PC-3 (cell line): ENCODE data around the gene ZP1. TPM values are rescaled to one million over a fixed set of nuclear protein-coding genes. Genes with fewer than 3 reads are reported as not detected.

Experiments used
- ATAC-seq: fragments of 200-7000 bp; cut with Tn5 transposase; 2 replicates; pipeline ENCODE4 v1.9.1; 2020; ENCODE audit warnings: mild to moderate bottlenecking, moderate library complexity
- BruUV-seq: library from RNA; stranded (reverse); fragments of 400-500 nt; replicated peaks from 2 replicates; lab custom pipeline; 2021; lab: Mats Ljungman, UMichigan
- CTCF ChIA-PET: fragments of 300-600 bp; sonication (Branson Sonifier 250); formaldehyde crosslinking; loops from one replicate; lab custom pipeline; 2022; ENCODE audit warnings: antibody characterized with exemption; lab: Charles Lee
- POLR2A ChIA-PET: fragments of 300-600 bp; sonication (Branson Sonifier 250); formaldehyde crosslinking; loops from one replicate; lab custom pipeline; 2022; ENCODE audit warnings: antibody characterized with exemption; ENCODE audit not compliant: unreplicated experiment; lab: Charles Lee
- DNase-seq: peaks from one replicate; pipeline ENCODE4 v3.0.0-alpha.2; 2015
- H2AFZ ChIP-seq: fragments of 300-600 bp; sonication (generic); 2 replicates; pipeline ENCODE4 v1.6.0; 2016; ENCODE audit warnings: antibody characterized with exemption, low read length
- H3F3A ChIP-seq: fragments of 300-600 bp; sonication (generic); one replicate; pipeline ENCODE4 v1.6.0; 2017; ENCODE audit warnings: antibody characterized with exemption, low read length, control low read depth, mild to moderate bottlenecking; ENCODE audit not compliant: unreplicated experiment
- H3K27ac ChIP-seq: fragments of 300-600 bp; sonication (generic); 2 replicates; pipeline ENCODE4 v1.5.1; 2016; ENCODE audit warnings: mild to moderate bottlenecking, low read length
- H3K27me3 ChIP-seq: fragments of 300-600 bp; sonication (generic); 2 replicates; pipeline ENCODE4 v1.6.1; 2016; ENCODE audit warnings: low read length, mixed read lengths
- H3K36me3 ChIP-seq: fragments of 300-600 bp; sonication (generic); 2 replicates; pipeline ENCODE4 v1.6.1; 2016; ENCODE audit warnings: low read depth, mixed run types, low read length, mixed read lengths
- H3K4me1 ChIP-seq: fragments of 300-600 bp; sonication (generic); 2 replicates; pipeline ENCODE4 v1.5.1; 2016; ENCODE audit warnings: low read length; ENCODE audit not compliant: insufficient read depth
- H3K4me2 ChIP-seq: fragments of 300-600 bp; sonication (generic); 2 replicates; pipeline ENCODE4 v1.6.0; 2016; ENCODE audit warnings: low read length
- H3K4me3 ChIP-seq: fragments of 300-600 bp; sonication (generic); 2 replicates; pipeline ENCODE4 v1.5.1; 2016; ENCODE audit warnings: mild to moderate bottlenecking, low read length, mixed read lengths
- H3K79me2 ChIP-seq: fragments of 300-600 bp; sonication (generic); 2 replicates; pipeline ENCODE4 v1.6.1; 2017; ENCODE audit warnings: low read length, mixed read lengths
- H3K9ac ChIP-seq: fragments of 300-600 bp; sonication (generic); 2 replicates; pipeline ENCODE4 v1.6.0; 2016; ENCODE audit warnings: mild to moderate bottlenecking, low read length
- H3K9me2 ChIP-seq: fragments of 300-600 bp; sonication (generic); replicated peaks from 2 replicates; pipeline ENCODE4 v1.6.1; 2016; ENCODE audit warnings: mixed run types, low read length, mixed read lengths
- H3K9me3 ChIP-seq: fragments of 300-600 bp; sonication (generic); 2 replicates; pipeline ENCODE4 v1.6.1; 2016; ENCODE audit warnings: low read length, mixed read lengths
- H4K20me1 ChIP-seq: fragments of 300-600 bp; sonication (generic); 2 replicates; pipeline ENCODE4 v1.6.1; 2016; ENCODE audit warnings: low read length, mixed read lengths
- CTCF ChIP-seq: fragments of 300-600 bp; sonication (generic); conservative IDR thresholded peaks from 2 replicates; pipeline ENCODE4 v1.5.1; 2017; ENCODE audit warnings: antibody characterized with exemption, low read depth, mild to moderate bottlenecking, low read length
- EZH2 ChIP-seq: fragments of 300-600 bp; sonication (generic); IDR thresholded peaks from one replicate; pipeline ENCODE4 v1.6.1; 2017; ENCODE audit warnings: antibody characterized with exemption, mild to moderate bottlenecking, low read length; ENCODE audit not compliant: unreplicated experiment
- EZH2phosphoT487 ChIP-seq: fragments of 300-600 bp; sonication (generic); IDR thresholded peaks from 2 replicates; pipeline ENCODE4 v1.6.1; 2018; ENCODE audit warnings: mild to moderate bottlenecking, antibody characterized with exemption, low read length, borderline replicate concordance
- intact Hi-C: fragments of 100-400 bp; cut with micrococcal nuclease; formaldehyde crosslinking; loops from 2 replicates; pipeline ENCODE4 v1.9.0; 2023
- total RNA-seq: library from RNA; depleted of rRNA; stranded (reverse); fragments of >200 nt; gene quantifications from 2 replicates; pipeline ENCODE4 v1.2.3, GENCODE V29; 2014

ZP1 gene
- total RNA-seq, 1 experiment from 2014 or later, result not detected

GRCh38 chr11:60854847-60855725, 12.3 kb upstream of the ZP1 start:
- Histone ChIP-seq H3K4me2 (no peak overlapping the region), H3F3A (no peaks in the 10 kb centered on the region), H3K9ac (no peak overlapping the region), H3K4me1 (peaks cover 8% of the 10 kb centered on the region), H4K20me1 (no peaks in the 10 kb centered on the region), H2AFZ (no peak overlapping the region), H3K9me3 (no peaks in the 10 kb centered on the region), H3K27ac (no peak overlapping the region), H3K4me3 (no peak overlapping the region), H3K9me2 (no peaks in the 10 kb centered on the region), H3K36me3 (peaks cover 14% of the 10 kb centered on the region; the same call in 1 of the 2 replicates), H3K79me2 (no peaks in the 10 kb centered on the region), H3K27me3 (no peaks in the 10 kb centered on the region)
- DNase-seq, result no peak
- CTCF ChIA-PET, result interaction anchor here (0.6 to 0.7 kb wide), 2 partner anchors 32 to 328 kb away, joined by 3 to 8 read pairs; no protein-coding TSS in a partner anchor
- TF ChIP-seq CTCF (no peak), EZH2phosphoT487 (no peak), EZH2 (no peak)
- POLR2A ChIA-PET, result no interaction called here
- ATAC-seq, result no peak
- intact Hi-C loops, result no loop called here
- no TSS peak for BruUV-seq

GRCh38 chr11:60855726-60856633, 11.4 kb upstream of the ZP1 start, which contains the start of gene PTGDR2:
PTGDR2 (minus strand) TSS chr11:60855950; CDS start chr11:60853722, 2,228 bp downstream.
- CTCF ChIA-PET, result interaction anchor here (0.6 to 0.7 kb wide), 2 partner anchors 31 to 328 kb away, joined by 3 to 8 read pairs; no protein-coding TSS in a partner anchor

More at GRCh38 chr11:60855726-60856633, 11.4 kb upstream of the ZP1 start, which contains the start of gene PTGDR2:
- ATAC-seq, result no peak
- H3K27me3 ChIP-seq, result no peaks in the 10 kb centered on the region
- H3K4me3 ChIP-seq, result no peak within 1 kb of the TSS
- POLR2A ChIA-PET, result no interaction called here
- no peaks in the 10 kb centered on the region for H4K20me1 ChIP-seq
- H3K36me3 ChIP-seq, result peaks cover 11% of the 10 kb centered on the region; the same call in 1 of the 2 replicates
- no TSS peak for BruUV-seq
- H3K9ac ChIP-seq, result no peak within 1 kb of the TSS
- no peak within 1 kb of the TSS for H3K4me2 ChIP-seq
- H3K9me3 ChIP-seq, result no peaks in the 10 kb centered on the region
- intact Hi-C loops, result no loop called here
- no peaks in the 10 kb centered on the region for H3K9me2 ChIP-seq
- H3K4me1 ChIP-seq, result peaks cover 8% of the 10 kb centered on the region
- no peak for DNase-seq
- no peak within 1 kb of the TSS for H3K27ac ChIP-seq
- no peaks in the 10 kb centered on the region for H3F3A ChIP-seq
- no peak for TF ChIP-seq EZH2phosphoT487
- TF ChIP-seq CTCF, result no peak
- TF ChIP-seq EZH2, result no peak
- H3K79me2 ChIP-seq, result no peaks in the 10 kb centered on the region
- no peak within 1 kb of the TSS for H2AFZ ChIP-seq
